Measurements from ENCODE around the gene PLCB4.
"Not testable (repeated sequence)": the region's sequence is repeated elsewhere in the genome, so short reads cannot be mapped to it uniquely, and the experiment has no call there.

Gene PLCB4

DNA sequence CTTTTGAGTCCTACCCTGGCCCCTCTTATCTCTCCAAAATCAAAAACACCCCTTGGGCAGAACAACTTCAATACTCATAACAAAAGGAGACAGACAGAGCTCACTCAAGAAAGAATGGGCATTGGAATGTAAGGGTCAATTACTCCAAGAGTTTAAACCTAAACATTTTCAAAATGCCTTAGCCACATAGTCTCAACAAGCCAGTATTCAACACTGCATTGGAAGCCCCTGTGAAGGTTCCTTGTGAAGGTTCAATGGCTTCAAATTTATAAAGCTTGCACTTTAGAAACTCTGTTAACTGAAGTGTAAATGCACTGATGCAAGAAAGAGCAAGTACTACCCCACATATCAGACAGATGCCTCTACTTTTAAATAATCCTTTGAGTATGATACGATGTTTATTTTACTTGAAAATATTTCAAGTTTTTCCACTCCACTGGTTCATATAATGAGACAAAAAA lies 306.4 kb downstream of the PLCB4 start:
- no peak for DNase-seq

DNA sequence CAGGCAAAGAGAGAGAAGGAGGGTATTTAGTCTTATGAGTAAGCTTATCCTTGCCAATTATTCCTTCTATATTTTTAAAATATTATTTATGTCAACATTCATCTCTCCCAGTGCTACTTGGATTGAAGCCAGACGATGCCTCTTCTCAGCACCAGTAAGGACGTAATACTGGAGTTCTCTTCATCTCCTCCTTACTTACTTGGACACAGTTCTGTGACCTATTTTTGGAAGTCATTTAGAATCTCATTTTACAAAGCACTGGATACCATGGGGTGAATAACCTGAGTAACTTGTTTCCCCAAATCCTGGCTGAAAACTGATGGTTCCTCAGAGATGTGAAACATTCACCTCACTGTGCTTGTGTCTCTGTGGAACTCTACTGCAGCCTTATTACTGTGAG lies 308.1 kb downstream of the PLCB4 start:
- DNase-seq = no peak

DNA sequence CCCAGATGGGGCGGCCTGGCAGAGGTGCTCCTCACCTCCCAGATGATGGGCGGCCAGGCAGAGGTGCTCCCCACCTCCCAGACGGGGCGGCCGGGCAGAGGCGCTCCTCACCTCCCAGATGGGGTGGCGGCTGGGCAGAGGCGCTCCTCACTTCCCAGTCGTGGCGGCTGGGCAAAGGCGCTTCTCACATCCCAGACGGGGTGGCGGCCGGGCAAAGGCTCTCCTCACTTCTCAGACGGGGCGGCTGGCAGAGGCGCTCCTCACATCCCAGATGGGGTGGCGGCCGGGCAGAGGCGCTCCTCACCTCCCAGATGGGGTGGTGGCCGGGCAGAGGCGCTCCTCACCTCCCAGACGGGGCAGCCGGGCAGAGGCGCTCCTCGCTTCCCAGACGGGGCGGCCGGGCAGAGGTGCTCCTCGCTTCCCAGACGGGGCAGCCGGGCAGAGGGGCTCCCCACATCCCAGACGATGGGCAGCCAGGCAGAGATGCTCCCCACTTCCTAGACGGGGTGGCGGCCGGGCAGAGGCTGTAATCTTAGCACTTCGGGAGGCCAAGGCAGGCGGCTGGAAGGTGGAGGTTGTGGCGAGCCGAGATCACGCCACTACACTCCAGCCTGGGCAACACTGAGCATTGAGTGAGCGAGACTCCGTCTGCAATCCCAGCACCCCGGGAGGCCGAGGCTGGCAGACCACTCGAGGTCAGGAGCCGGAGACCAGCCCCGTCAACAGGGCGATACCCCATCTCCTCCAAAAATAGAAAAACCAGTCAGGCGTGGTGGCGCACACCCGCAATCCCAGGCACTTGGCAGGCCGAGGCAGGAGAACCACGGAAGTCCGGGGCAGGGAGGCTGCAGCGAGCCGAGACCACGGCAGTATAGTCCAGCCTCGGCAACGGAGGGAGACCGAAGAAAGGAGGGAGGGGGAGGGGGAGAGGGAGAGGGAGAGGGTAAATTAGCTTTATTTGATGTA lies 316.7 kb downstream of the PLCB4 start:
- not testable (repeated sequence) for DNase-seq

DNA sequence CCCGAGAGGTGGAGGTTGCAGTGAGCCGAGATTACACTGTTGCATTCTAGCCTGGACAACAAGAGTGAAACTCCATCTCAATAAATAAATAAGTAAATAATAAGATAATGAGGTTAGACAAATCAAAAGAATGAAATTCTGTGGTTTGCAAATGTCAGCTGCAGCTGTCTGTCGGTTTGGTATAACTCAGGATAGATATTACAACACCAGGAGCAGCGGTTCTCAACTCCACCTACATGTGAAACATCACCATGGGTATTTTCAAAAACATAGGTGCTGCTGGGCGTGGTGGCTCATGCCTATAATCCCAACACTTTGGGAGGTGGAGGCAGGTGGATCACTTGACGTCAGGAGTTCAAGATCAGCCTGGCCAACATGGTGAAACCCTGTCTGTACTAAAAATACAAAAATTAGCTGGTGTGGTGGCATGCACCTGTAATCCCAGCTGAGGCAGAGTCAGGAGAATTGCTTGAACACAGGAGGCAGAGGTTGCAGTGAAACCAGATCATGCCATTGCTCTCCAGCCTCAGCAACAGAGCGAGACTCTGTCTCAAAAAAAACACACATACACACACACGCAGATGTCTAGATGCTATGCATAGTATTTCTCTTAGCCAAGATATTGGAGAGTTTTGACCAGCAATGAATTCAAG lies 319.4 kb downstream of the PLCB4 start:
- no peak for DNase-seq

DNA sequence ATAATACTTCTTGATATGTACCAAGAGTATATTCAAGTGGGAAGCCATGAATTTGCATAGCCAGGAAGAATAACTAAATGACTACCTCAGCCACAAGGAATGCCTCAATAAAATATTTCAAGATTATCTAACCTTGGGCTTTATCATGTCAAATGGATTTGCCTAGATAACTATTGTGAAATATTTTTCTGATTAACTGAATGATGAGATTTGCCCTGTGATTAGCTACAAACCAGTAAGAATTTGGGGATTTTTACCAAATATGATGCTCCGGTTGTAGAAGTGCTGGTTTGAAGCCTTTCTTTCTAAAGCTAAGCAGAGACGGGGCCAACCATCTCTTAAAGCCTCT lies 319.9 kb downstream of the PLCB4 start:
- no peak for DNase-seq

DNA sequence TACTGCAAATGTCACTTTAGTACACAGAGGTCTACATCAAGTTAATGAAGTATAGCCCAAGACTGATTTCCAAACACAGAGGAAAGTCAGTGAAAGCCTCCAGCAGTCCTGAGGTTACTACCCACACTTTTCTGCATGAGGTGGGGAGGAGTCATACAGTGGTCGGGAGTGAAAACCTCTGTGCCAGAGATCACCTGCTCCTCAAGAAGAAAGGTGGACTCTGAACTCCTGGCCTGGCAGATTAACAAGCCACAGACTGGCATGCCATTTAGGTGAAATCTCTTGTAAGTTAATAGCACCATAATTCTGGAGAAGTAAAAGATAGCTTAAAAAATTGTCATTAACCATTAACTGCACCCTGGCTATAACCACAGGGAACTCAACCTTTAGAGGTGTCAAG lies 320.5 kb downstream of the PLCB4 start:
- no peak for DNase-seq

DNA sequence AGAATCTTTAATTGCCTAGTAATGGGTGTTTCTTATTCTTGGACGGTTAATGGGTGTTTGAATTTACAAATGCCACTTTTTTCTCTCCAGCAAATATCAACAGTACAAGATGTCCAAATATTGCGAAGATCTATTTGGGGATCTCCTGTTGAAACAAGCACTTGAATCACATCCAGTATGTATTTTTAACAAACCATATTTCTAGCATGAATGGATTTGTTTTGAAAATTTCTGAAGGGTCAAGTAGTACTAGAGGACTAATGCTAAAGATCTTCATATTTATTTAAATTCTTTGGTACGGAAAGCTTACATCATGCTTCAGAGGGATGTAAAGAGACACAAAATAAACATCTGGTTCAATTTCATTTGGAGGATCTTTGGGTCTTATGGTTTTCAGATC lies 321.6 kb downstream of the PLCB4 start:
- no peak for DNase-seq

DNA sequence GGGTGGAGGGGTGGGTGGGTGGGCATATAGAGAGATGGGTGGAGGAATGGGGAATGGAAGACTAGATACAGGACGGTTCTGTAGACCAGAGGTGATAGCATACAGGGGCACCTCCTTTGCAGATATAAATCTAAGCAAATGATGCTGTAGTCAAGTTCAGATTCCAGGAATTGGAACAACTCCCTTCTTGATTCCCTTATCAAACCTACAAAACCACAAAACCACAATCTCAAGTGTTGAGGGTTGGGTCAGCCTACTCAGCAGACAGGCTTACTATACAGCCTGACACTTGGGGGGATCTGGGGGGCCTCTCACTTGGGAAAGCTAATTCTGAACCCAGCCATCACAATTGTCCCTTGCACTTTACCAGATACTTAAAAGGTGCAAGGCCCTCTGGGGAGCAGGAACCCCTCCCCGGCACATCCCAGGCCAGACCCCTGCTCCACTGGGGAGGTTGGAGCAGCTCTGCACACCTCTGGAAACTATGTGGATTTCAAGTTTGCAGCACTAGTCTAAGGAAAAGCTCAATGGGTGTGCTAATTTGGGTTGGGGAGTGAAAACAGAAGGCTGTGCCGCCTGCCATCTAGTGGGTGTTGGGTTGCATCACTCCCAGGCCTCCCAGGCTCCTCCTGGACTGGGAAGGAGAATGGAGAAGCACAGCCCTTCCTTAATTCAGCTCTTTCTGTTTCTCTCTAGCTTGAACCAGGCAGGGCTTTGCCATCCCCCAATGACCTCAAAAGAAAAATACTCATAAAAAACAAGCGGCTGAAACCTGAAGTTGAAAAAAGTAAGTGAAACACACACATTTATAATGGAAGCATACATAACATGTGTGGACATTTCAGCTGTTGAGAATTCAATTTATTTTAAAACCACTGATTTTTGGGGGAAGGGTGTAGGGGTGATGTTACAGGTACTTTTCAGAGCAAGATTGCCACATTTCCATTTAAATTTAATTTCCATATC lies 324.3 kb downstream of the PLCB4 start:
- DNase-seq = peak; percentile 88 to 89 (median 89)

DNA sequence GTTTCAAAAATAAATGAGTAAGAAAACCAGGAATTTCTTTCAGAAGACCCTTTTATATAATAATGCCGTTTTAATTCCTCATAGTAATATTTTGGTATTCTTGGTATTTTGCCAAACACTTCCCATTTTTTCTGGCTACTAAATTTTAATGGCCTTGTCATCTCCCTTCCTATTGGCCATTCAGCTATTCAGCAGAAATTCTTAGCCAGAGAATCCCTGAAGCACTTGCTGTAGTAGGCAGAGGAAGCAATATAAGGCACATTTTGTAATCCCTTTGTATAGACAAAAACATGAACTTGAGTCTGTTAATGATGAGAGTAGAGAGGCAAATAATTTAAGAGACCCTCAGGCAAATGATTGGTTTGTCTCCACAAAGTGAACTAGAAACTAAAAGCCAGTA lies 327.1 kb downstream of the PLCB4 start:
- peak in 2 of 3 donors; percentile 19 to 35 for DNase-seq

DNA sequence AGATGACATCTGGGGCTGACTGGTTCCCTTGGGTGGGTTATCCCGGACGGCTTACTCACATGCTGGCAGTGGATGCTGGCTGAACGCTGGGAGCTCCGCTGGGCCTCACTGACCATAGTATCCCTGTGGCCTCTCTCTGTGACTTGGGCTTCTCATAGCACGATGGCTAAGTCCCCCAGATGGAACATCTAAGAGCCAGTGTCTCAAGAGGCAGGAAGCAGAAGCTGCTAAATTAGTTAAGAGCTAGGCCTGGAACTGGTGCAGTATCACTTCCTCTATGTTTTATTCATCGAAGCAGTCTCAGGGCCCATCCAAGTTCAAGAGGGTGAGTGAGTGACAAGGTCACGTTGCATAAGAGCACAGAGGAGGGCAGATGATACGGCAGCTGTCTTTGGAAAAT lies 329.0 kb downstream of the PLCB4 start:
- DNase-seq = peak; percentile 88 to 94 (median 93)

DNA sequence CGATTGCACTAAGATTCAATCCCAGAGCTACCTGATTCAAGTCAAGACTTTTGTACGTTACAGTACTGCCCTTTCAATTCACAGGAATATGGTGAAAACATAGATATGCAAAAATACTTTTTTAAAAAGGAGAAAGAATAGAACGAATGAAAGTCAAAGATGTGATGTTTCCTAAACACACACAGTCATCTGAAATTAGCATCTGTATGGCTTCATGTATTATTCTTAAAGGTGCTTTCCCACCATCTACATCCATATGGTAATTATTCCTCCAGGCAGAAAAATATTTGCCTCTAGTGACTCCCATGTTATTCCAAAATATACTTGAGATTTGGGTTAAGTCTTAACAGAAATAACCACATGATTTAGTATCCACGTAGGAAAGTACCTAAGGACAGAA lies 330.0 kb downstream of the PLCB4 start:
- no peak for DNase-seq

DNA sequence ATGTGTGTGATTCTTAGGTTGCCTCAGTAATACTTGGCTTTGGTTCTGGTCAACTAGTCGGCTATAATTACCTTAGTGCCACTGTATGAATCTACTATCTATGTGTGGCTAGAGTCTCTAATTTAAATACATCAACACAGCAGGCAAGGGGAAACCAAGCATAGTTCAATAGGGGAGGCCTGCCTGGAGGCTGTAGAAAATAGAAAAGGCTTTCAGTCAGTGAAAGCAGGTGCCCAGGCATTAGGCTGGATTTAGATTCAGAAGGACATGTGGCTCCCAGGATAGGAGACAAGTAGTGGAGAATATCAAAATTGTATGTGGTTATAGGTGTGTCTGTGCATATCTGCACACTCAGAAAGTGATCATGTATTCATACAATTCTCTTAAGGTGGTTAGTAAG lies 330.4 kb downstream of the PLCB4 start:
- no peak for DNase-seq

DNA sequence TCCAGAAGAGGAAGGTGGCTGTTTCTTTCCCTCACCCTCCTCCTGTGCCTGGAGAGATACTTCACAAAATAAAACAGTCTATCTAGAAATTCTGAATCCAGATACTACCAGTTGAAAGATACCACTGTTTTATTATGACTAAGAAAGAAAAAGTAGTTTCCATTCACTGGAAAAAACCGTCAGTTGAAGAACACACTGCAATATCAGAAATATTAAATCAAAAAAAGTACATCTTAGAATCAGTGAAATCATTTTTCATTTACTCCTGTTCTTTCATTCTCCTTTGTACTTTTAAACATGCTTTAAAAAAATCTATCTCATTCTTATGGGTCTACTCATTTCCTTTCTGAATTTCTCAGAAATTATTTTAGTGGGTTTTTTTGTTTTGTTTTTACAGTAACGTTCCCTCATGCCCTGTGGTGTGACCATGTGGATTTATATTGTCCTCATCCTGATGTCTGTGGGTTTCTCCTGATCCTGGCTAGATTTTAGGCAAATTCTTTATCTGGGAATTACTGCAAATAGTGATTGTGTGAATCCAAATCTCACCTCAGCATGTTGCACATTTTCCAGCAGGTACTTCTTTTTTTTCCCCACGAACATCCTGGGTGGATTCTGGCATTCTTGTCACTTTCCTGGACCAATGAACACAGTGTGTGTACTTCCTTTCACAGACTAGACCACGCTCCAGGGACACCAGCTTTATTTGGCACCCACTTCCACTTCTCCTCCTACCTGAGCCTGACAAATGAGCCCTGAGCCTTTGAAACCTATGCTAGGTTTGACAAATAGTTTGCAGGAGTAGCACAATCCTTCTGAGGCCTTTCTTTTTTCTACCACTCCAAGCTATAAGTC lies 331.5 kb downstream of the PLCB4 start:
- peak in 2 of 3 donors; percentile 50 to 58 for DNase-seq

DNA sequence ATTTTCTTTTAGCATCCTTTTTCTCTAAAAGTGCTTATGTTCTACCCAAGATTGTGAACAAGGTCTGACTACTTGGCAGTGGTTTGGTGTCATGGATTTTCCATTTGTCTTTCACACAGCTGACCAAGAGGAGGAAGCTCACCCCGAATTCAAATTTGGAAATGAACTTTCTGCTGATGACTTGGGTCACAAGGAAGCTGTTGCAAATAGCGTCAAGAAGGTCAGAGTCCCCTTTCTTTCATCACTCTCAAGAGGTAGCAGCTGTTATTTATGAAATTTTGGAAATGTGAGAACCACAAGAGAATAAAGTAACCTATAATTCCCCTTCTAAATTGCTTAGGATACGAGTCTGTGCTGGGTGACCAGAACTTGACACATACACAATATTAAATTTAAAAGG lies 332.5 kb downstream of the PLCB4 start:
- peak; percentile 90 to 98 (median 96) for DNase-seq

DNA sequence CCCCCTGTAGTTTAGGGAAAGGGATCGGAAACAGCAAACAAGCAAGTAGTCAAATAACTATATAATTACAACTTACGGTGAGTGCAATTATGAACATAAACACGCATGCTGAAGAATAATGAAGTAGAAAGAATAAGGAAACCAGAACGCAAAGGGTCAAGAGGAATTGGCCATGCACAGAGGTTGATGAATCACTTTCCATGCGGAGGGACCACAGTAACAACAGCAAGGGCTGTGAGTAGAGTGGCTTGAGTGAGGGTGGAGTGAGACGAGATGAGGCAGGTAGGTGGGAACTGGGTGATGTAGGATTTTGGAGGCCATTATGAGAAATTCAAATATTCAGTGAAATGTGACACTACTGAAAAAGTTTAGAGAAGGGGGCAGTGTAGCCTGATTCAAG lies 333.3 kb downstream of the PLCB4 start:
- DNase-seq = peak; percentile 51 to 64 (median 63)

DNA sequence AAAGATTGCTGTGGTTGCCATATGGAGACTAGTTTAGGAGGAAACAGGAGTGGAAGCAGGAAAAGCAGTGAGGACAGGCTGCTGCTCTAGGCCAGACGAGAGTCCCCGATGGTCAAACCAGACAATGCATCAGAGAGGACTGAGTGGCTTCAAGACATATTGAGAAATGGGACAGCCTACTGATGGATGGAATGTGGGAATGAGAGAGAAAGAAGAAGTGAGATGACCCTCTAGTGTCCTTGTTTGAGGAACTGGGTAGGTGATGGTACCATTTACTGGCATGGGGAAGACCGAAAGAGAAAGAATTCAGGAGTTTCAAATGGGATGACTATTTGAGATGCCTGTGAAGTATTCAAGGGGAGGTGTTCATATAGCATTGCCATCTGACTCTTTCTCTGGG lies 333.7 kb downstream of the PLCB4 start:
- DNase-seq = peak in 1 of 3 donors; percentile 56

DNA sequence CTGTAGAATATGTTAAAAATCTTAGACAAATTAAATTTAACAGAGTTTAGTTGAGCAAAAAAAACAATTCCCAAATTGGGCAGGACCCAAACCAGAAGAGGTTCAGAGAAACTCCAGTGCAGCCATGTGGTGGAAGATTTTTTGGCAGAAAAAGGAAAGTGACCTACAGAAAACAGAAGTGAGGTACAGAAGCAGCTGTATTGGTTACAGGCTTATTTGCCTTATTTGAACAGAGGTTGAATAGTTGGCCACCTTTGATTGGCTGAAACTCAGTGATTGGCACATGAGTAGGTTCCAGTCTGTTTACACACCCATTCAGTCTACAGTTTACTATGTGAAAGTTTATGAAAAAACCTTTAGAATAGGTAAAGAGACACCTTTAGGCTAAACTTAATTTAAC lies 334.6 kb downstream of the PLCB4 start:
- DNase-seq = peak in 2 of 3 donors; percentile 41 to 48

DNA sequence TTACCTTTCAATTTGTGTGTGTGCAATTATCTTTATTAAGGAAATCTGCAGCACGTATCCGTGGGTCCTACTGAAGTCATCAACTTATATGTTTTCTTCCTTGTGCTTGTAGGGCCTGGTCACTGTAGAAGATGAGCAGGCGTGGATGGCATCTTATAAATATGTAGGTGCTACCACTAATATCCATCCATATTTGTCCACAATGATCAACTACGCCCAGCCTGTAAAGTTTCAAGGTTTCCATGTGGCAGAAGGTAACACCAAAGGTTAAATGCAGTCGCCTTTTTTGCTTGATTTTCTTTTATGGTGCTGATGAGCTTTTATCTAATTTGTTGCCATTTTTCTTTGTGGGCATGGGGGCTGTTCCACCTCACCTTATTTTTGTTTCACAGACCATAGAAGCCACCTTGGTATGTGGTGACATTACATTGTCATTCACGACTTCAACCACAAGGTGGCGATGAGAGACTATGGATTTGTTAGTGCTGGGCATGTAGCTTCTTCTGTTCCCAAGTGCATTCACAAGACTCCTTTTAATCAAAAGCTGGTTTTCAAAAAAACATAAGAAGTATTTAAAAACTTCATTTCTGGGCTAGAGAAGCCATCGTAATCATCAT lies 339.0 kb downstream of the PLCB4 start:
- DNase-seq = peak; percentile 73 to 87 (median 78)

DNA sequence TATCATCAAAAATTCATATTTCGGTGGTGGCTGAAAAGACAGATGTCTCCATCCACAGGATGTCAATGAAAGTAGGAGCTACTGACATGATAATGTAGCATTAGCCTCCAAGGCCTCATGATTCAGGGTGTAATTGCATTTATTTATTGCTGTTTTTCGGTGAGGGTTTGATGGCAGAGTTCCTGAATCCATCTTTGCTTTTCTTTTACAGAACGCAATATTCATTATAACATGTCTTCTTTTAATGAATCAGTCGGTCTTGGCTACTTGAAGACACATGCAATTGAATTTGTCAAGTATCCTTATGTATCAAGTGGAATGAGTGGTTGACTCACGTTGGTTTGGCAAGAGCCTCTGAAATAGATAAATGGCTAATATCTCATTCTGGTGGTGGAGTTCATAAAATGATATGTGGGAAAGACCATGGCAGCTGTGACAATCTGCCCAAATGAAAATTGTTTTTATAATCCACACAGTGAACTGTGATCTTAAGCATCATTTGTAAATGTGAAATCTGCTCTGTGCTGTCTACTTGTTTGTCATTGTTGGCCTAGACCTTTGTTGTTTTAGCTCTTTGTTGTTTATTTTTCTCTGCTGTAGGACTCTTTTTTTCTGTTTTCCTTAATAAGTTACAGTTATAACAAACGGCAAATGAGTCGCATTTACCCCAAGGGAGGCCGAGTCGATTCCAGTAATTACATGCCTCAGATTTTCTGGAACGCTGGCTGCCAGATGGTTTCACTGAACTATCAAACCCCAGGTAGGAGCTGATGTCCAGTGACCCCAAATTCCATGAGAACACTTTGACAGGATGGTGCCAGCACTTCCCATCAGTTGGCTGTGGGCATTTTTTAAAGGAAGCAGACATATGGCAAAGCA lies 339.8 kb downstream of the PLCB4 start:
- DNase-seq = no peak

DNA sequence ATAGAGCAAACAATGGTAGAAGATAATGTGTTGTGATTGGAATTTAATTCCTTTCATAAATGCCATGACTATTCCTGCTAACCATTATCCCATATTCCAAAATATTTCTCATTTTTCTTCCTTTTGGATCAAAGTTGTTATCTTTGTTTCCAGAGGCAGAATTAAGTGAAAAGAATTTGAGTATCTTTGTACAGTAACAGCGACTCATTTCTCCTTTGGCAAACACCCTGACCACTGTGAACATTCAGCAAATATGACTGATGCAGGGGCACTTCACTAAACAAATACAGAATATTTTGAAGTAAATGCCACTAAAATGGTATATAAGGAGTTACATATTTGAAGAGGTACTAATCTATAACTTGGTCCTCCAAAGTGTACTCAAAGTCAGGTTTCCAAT lies 340.5 kb downstream of the PLCB4 start:
- peak in 2 of 3 donors; percentile 33 to 37 for DNase-seq
